Left forelimb (tissue), 1 donor: ENCODE measurements around the gene GPALPP1.
"Not testable (repeated sequence)": the region's sequence is repeated elsewhere in the genome, so short reads cannot be mapped to it uniquely, and the experiment has no call there.

ENCODE experiments used
- DNase-seq: peaks from one replicate; pipeline ENCODE4 v3.0.0-alpha.2; 2018; ENCODE audit warnings: low spot score

The GPALPP1 gene

GRCh38 chr13:44989071-44989889, at the start of gene GPALPP1, which contains the start of gene NUFIP1:
Gene GPALPP1 (plus strand): TSS chr13:44989538. CDS start chr13:44989655, 117 bp downstream.
Gene NUFIP1 (minus strand): TSS chr13:44989471. CDS start chr13:44989436, 35 bp downstream.
- peak; percentile 96 for DNase-seq

- not testable (repeated sequence) for DNase-seq
These were observed 45.9 kb upstream of the GPALPP1 start for GRCh38 chr13:44943411-44943810.

- no peak for DNase-seq
These were observed 38.2 kb upstream of the GPALPP1 start for GRCh38 chr13:44951184-44951583.

- DNase-seq, result no peak
These were observed 36.7 kb upstream of the GPALPP1 start for GRCh38 chr13:44952671-44953070.

- DNase-seq, result no peak
These were observed 35.1 kb upstream of the GPALPP1 start for GRCh38 chr13:44954224-44954623.

GRCh38 chr13:44955406-44955805, 33.9 kb upstream of the GPALPP1 start:
- no peak for DNase-seq

- DNase-seq, result no peak
These were observed 27.3 kb upstream of the GPALPP1 start for GRCh38 chr13:44961997-44962396.

- DNase-seq, result no peak
These were observed 21.5 kb upstream of the GPALPP1 start for GRCh38 chr13:44967704-44968433.

GRCh38 chr13:44968434-44968815, 20.9 kb upstream of the GPALPP1 start:
- no peak for DNase-seq

- no peak for DNase-seq
These were observed 19.5 kb upstream of the GPALPP1 start for GRCh38 chr13:44969551-44970484.

- DNase-seq, result no peak
These were observed 17.4 kb upstream of the GPALPP1 start for GRCh38 chr13:44971656-44972595.

- no peak for DNase-seq
These were observed 16.3 kb upstream of the GPALPP1 start for GRCh38 chr13:44972956-44973581.

- no peak for DNase-seq
These were observed 15.1 kb upstream of the GPALPP1 start for GRCh38 chr13:44974056-44974793.

GRCh38 chr13:44976196-44976595, 13.1 kb upstream of the GPALPP1 start:
- no peak for DNase-seq

- DNase-seq, result no peak
These were observed 12.3 kb upstream of the GPALPP1 start for GRCh38 chr13:44976949-44977583.

GRCh38 chr13:44978328-44978727, 11.0 kb upstream of the GPALPP1 start:
- no peak for DNase-seq

- DNase-seq, result no peak
These were observed 603 bp downstream of the GPALPP1 start for GRCh38 chr13:44989941-44990340.

GRCh38 chr13:45003417-45003816, 14.1 kb downstream of the GPALPP1 start:
- no peak for DNase-seq

- DNase-seq, result no peak
These were observed 14.8 kb downstream of the GPALPP1 start for GRCh38 chr13:45004096-45004495.
